Activated CD8-positive, alpha-beta memory T cell treated with anti-CD3 and anti-CD28 coated beads for 24 hours (primary cell): Measurements from ENCODE around the gene ELSPBP1.
"Not testable (repeated sequence)": the region's sequence is repeated elsewhere in the genome, so short reads cannot be mapped to it uniquely, and the experiment has no call there.

Source experiments
- DNase-seq: peaks from one replicate; pipeline ENCODE4 v3.0.0-alpha.2; 2020

Gene ELSPBP1

DNA sequence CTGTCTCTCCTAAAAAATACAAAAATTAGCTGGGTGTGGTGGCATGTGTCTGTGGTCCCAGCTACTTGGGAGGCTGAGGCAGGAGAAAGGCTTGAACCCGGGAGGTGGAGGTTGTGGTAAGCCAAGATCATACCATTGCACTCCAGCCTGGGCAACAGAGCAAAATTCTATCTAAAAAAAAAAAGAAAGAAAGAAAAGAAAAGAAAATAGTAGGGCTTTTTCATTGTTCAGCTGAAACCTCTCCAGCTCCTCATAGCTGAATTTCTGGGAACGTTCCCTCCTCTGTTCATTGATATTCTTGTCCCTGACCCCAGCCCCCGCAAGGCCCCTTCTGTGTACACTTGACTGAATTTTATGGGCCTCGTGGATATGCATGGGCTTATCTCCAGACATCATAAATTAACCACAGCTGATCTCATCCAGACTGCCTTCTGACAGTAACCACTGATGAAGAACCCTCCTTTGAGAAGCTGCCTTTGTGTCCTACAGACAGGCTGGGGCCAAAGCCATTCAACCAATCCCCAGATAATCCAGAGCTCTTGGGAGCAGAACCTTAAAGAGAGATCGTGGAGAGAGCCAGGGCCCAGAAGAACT lies at the start of gene ELSPBP1:
Gene ELSPBP1 (plus strand): TSS at position 424 of the 594 bp plus-strand sequence. CDS start 14,036 bp downstream, outside the sequence.
- DNase-seq, result no peak

DNA sequence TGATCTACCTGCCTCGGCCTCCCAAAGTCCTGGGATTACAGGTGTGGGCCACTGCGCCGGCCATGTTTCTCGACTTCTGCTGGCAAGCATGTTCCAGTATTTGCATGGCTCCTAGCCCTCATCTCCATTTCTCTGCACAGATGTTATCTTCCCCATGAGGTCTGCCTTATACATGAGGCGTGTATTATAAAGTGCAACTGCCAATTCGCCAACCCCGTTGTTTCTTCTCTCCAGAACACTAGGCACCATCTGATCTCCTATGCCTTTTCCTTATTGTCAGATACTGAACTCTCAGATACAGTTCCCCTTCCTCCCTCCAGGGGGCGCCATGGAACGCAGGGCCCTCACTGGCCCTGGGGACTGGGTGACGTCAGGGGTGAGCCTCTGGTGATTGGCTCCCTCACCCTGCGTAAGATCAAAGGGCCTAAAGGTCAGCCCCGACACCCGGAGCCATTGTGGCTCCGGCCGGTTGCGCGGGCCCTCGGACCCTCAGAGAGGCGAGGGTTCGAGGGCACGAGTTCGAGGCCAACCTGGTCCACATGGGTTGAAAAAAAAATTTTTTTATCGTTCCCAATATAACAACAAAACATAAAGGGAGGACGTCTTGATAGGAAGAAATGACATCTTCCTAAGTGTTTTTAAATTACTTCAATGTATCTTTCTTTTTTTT lies 44.4 kb upstream of the ELSPBP1 start:
- not testable (repeated sequence) for DNase-seq

- DNase-seq, result not testable (repeated sequence)
Measured at GRCh38 chr19:47952132-47952531, 42.3 kb upstream of the ELSPBP1 start.

GRCh38 chr19:47955936-47956335 lies 38.5 kb upstream of the ELSPBP1 start:
- DNase-seq, result not testable (repeated sequence)

DNA sequence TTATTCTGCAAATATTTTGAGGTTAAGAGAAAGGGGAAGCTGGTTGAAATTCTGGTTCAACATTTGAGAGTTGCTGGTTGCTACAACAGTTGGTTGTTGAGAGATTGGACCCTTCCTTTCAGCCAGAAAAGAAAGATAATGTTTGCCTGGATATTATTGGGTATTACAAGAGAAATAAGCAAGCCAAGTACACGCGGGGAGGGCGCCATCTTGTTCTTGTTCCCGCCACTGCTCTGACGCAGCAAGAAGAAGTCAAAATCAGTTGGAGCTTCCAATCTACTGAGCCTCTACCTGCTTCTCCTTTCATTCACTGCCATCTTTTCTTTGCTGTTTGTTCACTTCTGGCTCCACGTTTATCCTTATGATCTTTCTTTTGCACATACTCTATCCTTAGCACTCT lies 20.9 kb upstream of the ELSPBP1 start:
- no peak for DNase-seq

DNA sequence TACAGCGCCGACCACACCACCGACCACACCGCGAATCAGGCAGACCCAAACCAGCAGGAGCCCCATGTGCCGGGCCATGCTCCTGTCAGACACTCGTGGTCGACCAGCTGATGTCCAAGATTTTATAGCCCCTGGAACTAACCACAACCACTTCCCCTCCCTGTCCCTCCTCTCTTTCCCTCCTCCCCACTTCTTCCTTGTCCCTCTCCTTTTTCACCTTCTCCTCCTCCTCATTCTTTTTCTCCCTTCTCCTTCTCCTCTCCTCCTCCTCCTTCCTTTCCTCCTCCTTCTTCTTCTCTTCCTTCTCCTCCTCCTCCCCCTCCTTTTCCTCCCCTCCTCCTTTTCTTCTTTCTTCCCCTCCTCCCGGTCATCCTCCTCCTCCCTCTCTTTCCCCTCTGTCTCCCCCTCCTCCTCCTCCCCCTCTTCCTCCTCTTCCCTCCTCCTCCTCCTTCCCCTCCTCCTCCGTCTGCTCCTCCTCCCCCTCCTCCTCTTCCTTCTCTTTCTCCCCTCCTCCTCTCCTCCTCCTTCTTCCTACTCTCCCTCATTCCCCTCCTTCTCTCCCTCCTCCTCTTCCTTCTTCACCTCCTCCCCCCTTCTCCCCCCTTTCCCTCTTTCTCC lies 3.1 kb upstream of the ELSPBP1 start:
- no peak for DNase-seq

DNA sequence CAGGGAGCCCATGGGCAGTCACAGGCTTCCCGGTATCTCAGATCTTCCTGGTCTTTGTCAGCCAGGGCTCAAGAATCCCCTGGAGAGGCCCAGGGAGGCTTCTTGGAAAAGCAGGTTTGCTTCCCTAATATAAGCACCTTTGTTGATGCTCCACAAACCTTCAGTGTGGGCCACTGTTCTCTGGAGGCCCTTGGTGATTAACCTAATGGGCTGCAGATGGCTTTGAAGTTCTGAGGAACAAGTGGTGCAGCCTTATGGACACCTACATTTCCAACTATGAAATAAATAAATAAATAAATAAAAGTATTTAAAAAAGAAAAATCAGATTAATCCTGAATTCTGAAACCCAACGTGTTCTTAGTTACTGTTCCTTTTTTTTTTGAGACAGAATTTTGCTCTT lies 2.4 kb upstream of the ELSPBP1 start, which contains the start of gene BSPH1:
Gene BSPH1 (minus strand): TSS at position 101 of the 400 bp plus-strand sequence. CDS start 89 bp downstream, at position 12.
- DNase-seq, result no peak

GRCh38 chr19:47996230-47996727 lies 1.8 kb downstream of the ELSPBP1 start:
- DNase-seq, result no peak

DNA sequence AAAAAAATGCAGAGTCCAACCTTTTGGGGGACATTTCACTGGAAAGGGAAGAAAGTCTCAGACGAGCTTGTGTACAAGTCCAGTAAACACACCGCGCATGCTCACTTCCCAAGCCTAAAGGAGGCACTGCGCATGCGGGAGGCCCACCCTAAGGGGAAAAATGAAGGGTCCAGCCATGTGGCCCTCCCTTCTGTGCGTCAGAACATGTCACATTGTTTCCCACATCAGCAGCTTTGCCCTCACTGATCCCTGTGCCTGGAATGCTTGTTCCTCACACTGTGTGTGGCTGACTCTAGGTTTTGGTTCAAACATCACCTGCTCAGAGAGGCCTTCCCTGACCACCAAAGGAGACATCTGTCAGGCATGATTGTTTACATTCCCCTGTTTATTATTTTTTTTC lies 4.4 kb downstream of the ELSPBP1 start:
- no peak for DNase-seq

- DNase-seq, result no peak
Measured at GRCh38 chr19:48000846-48001245, 6.4 kb downstream of the ELSPBP1 start.

DNA sequence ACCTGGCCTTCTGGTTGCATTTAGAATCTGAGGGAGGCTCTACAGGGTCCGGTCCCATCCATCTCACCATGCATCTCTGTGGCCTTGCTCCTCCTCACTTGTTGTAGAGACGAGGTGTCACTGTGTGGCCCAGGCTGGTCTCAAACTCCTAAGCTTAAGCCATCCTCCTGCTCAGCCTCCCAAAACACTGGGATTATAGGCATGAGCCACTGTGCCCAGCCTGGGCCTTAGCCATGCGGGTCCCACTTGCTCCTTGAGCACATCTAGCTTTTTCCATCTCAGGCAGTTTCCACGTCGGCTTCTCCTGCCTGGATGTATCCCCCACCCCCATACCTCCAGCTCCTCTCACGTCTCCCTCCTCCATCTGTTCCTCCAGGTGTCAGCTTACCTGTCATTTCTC lies 9.8 kb downstream of the ELSPBP1 start:
- no peak for DNase-seq

DNA sequence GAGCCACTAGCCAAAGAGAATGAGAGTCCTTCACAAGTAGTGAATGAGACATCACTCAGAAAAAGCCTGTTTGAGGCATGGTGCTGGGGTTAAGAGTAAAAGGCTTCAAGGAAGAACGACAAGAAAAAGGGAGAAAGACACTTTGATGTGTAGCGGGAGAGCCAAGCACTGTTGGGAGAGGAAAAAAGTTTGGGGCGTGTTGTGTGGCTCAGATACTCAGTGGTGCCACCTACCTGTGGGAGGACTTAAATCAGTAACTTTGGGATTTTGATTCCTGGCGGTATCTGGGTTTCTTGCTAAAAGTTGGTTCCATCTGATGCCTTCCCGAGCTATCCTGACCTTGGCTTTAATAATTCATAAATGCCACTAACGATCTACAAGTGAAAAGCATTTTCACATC lies 12.3 kb downstream of the ELSPBP1 start:
- no peak for DNase-seq

DNA sequence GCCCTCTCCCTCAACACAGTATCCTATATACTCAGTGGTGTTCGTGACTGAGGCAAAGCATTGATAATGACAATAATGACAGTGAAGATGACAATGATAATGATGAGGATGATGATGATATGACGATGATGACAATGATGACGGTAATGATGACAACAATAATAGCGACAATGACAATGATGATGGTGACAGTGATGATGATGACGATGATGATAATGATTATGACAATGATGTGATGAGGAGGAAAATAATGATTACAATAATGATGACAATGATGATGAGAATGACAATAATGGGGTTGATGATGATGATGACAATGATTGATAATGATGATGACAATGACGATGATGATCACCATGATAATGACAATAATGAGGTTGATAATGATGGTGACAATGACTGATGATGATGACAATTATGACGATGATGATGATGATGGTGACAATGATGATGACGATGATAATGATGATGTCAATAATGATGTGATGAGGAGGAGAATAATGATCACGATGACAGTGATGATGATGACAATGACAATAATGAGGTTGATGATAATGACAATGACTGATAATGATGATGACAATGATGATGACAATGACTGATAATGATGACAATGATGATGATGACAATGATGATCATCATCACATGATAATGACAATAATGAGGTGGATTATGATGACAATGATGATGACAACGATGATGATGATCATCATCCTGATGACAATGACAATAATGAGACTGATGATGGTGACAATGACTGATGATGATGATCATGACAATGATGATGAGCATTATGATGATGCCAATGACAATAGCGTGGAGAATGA lies 16.7 kb downstream of the ELSPBP1 start:
- DNase-seq, result no peak

DNA sequence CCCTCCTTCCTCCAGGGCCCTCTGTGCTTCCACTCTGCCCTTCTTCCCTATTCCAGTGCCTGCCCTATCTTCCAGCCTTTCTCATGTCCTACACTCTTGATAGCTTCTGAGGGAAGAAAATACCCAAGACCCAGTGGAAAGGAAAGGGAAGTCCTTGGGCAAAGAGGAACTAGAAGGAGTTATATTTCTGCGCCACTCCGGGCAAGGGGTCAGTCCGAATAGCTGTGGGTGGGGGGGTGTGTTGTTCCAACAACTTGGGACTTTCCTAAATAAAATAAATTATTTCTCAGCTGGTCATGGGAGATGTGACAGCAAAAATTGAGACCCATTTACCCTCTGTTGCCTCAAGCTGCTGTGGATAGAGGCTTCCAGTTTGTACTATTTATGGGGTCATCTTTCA lies 26.3 kb downstream of the ELSPBP1 start:
- DNase-seq, result no peak

DNA sequence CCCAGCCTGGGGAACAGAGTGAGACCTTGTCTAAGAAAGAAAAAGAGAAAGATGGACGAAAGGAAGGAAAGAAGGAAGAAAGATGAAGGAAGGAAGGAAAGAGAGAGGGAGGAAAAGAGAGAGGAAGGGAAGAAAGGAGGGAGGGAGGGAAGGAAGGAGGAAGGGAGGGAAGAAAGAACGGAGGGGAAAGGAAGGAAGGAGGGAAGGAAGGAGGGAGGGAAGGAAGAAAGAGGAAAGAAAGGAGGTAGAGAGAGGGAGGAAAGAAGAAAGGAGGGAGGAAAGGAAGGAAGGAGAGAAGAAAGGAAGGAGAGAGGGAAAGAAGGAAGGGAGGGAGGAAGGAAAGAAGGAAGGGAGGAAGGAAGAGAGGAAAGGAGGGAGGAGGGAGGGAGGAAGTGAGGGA lies 28.6 kb downstream of the ELSPBP1 start:
- no peak for DNase-seq

DNA sequence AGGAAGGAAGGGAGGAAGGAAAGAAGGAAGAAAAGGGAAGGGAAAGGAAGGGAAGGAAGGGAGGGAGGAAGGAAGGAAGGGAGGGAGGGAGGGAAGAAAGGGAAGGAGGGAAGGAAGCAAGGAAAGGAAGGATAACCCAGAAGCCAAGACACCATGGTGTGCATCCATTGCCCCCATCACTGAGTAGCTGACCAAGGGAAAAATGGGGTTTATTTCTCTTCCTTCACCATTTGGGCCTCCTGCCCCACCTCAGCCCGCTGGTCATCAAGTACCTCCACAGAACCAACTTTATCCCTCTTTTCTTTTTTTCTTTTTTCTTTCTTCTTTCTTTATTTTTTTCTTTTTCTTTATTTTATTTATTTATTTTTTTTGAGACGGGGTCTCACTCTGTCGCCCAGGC lies 29.1 kb downstream of the ELSPBP1 start:
- DNase-seq, result no peak

- no peak for DNase-seq
Measured at GRCh38 chr19:48025480-48025879, 31.0 kb downstream of the ELSPBP1 start.

- DNase-seq, result no peak
Measured at GRCh38 chr19:48029431-48029830, 35.0 kb downstream of the ELSPBP1 start.

- DNase-seq, result no peak
Measured at GRCh38 chr19:48030073-48030472, 35.6 kb downstream of the ELSPBP1 start.

DNA sequence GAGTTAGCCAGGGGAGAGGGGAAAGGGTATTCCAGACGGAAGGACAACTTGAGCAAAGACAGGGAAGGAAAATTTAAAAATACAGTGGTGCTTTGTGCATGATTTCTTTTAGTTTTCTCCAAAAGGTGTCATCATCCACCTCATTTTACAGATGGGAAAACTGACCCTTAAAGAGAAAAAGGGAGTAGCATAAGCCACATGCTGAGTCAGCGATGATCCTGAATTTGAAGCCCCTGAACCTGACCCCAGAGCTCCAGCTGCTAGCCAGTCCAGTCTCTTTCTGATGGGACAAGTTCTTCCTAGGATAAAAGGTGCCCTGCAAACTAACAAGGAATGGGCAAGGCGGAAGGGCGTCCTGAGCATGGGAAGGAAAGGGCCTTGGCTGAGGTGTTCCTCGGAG lies 39.2 kb downstream of the ELSPBP1 start:
- no peak for DNase-seq

DNA sequence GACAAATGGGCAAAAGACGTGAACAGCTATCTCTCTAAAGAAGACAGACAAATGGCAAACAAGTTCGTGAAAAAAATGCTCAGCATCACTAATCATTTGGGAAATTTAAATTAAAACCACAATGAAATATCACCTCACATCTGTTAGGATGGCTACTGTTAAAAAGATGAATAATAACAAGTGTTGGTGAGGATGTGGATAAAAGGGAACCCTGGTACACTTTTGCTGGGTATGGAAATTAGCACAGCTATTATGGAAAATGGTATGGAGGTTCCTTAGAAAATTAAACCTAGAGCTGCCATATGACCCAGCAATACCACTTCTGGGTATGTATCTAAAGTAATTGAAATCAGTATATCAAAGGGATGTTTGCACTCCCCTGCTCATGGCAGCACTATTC lies 42.3 kb downstream of the ELSPBP1 start:
- no peak for DNase-seq

DNA sequence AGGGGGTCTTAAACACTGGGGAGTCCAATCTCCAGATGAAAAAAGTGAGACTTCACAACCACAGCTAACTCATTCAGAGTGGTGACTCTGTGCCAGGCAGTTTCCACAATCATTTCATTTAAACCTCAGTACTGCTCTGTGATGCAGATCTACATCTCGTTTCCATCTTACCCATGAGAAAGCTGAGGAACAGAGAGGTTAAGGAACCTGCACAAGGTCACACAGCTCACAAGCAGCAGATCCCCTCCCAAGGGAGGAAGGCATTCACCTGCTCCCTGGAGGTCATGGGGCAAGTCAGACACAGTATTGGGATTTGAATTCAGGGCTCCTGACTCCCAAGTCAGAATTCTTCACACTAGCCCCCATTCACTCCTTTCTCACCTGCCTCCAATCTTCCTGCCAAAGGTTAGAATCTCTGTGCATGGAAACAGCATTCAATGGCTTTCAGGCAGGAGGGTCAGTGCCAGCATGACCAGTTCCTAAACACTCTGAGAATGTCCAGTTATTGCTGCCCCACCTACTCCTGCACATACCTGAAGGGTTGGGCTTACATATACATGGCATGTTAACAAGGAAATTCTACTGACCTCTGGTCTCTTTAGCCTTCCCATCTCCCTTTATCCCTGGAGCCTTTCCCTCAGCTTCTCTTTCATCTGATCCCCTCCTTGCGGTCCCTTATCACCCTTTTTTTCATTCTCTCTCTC lies 47.6 kb downstream of the ELSPBP1 start:
- DNase-seq, result no peak
